RWPE2 (cell line): ENCODE results near the gene GNAT1.

Experiments used
- ATAC-seq: fragments of 200-7000 bp; cut with Tn5 transposase; 3 replicates; pipeline ENCODE4 v1.9.1; 2021; ENCODE audit warnings: low read depth
- DNase-seq: peaks from one replicate; pipeline ENCODE4 v3.0.0-alpha.2; 2020; ENCODE audit warnings: low spot score
- H3K27ac ChIP-seq: fragments of 450-650 bp; 2 replicates; pipeline ENCODE4 v1.5.1; 2017; ENCODE audit warnings: mild to moderate bottlenecking; ENCODE audit not compliant: poor library complexity, severe bottlenecking
- H3K27me3 ChIP-seq: fragments of 250-450 bp; sonication (Bioruptor Pico); 2 replicates; pipeline ENCODE4 v1.5.1; 2021; ENCODE audit warnings: mild to moderate bottlenecking, moderate library complexity; ENCODE audit not compliant: insufficient read depth, poor library complexity, severe bottlenecking
- H3K36me3 ChIP-seq: fragments of 250-450 bp; sonication (Bioruptor Pico); 2 replicates; pipeline ENCODE4 v1.5.1; 2020; ENCODE audit warnings: low read depth, mild to moderate bottlenecking, moderate library complexity
- H3K4me1 ChIP-seq: fragments of 250-450 bp; sonication (Bioruptor Pico); 2 replicates; pipeline ENCODE4 v1.5.1; 2021; ENCODE audit warnings: mild to moderate bottlenecking, moderate library complexity; ENCODE audit not compliant: insufficient read depth, poor library complexity, severe bottlenecking
- H3K4me3 ChIP-seq: fragments of 250-450 bp; sonication (Bioruptor Pico); 2 replicates; pipeline ENCODE4 v1.5.1; 2021; ENCODE audit warnings: mild to moderate bottlenecking, moderate library complexity; ENCODE audit not compliant: severe bottlenecking
- H3K9me3 ChIP-seq: fragments of 250-450 bp; sonication (Bioruptor Pico); 2 replicates; pipeline ENCODE4 v1.5.1; 2021; ENCODE audit warnings: mild to moderate bottlenecking, moderate library complexity; ENCODE audit not compliant: severe bottlenecking
- CTCF ChIP-seq: fragments of 450-650 bp; IDR thresholded peaks from one replicate; pipeline ENCODE4 v1.5.1; 2017; ENCODE audit warnings: mild to moderate bottlenecking, moderate library complexity; ENCODE audit not compliant: poor library complexity, severe bottlenecking

The GNAT1 gene

GRCh38 chr3:50168791-50169190, 22.6 kb upstream of the GNAT1 start:
- no peak overlapping the region for H3K4me3 ChIP-seq
- no peak for TF ChIP-seq CTCF
- H3K36me3 ChIP-seq = peaks cover 89% of the 10 kb centered on the region
- peak overlapping the region; percentile 97 for H3K27ac ChIP-seq
- no peaks in the 10 kb centered on the region for H3K9me3 ChIP-seq
- peaks cover 72% of the 10 kb centered on the region for H3K4me1 ChIP-seq
- ATAC-seq (no peak), DNase-seq (no peak)
- no peaks in the 10 kb centered on the region for H3K27me3 ChIP-seq

GRCh38 chr3:50169232-50169832, 22.1 kb upstream of the GNAT1 start:
- DNase-seq (no peak), ATAC-seq (no peak)
- TF ChIP-seq CTCF = no peak
- Histone ChIP-seq H3K4me3 (no peak overlapping the region), H3K27ac (peak overlapping the region; percentile 97), H3K36me3 (peaks cover 93% of the 10 kb centered on the region), H3K9me3 (no peaks in the 10 kb centered on the region), H3K27me3 (no peaks in the 10 kb centered on the region), H3K4me1 (peaks cover 68% of the 10 kb centered on the region)

GRCh38 chr3:50169858-50170257, 21.6 kb upstream of the GNAT1 start:
- ATAC-seq (no peak), DNase-seq (no peak)
- H3K27me3 ChIP-seq = no peaks in the 10 kb centered on the region
- peak overlapping the region; percentile 97 for H3K27ac ChIP-seq
- peaks cover 93% of the 10 kb centered on the region for H3K36me3 ChIP-seq
- TF ChIP-seq CTCF = no peak
- H3K9me3 ChIP-seq = no peaks in the 10 kb centered on the region
- peaks cover 62% of the 10 kb centered on the region for H3K4me1 ChIP-seq
- no peak overlapping the region for H3K4me3 ChIP-seq

- DNase-seq (no peak), ATAC-seq (peak; percentile 7; the same call in 1 of the 3 replicates)
- H3K36me3 ChIP-seq = peaks cover 93% of the 10 kb centered on the region
- no peak for TF ChIP-seq CTCF
- no peak overlapping the region for H3K4me3 ChIP-seq
- H3K27ac ChIP-seq = peak overlapping the region; percentile 97
- no peaks in the 10 kb centered on the region for H3K27me3 ChIP-seq
- peaks cover 54% of the 10 kb centered on the region for H3K4me1 ChIP-seq
- H3K9me3 ChIP-seq = no peaks in the 10 kb centered on the region
These were observed 20.7 kb upstream of the GNAT1 start for GRCh38 chr3:50170689-50171088.

- H3K36me3 ChIP-seq = peaks cover 95% of the 10 kb centered on the region
- H3K4me1 ChIP-seq = peaks cover 44% of the 10 kb centered on the region
- no peaks in the 10 kb centered on the region for H3K27me3 ChIP-seq
- DNase-seq (no peak), ATAC-seq (no peak)
- H3K9me3 ChIP-seq = no peaks in the 10 kb centered on the region
- H3K4me3 ChIP-seq = no peak overlapping the region
- TF ChIP-seq CTCF = no peak
- H3K27ac ChIP-seq = peak overlapping the region; percentile 97
These were observed 19.7 kb upstream of the GNAT1 start for GRCh38 chr3:50171540-50172301.
